WTC11 (cell line): Measurements from ENCODE around the gene CHST11. TPM values are rescaled to one million over a fixed set of nuclear protein-coding genes. Genes with fewer than 3 reads are reported as not detected.

Experiments
- ATAC-seq: fragments of 200-7000 bp; cut with Tn5 transposase; 2 replicates; pipeline ENCODE4 v1.10.0; 2021; ENCODE audit warnings: mild to moderate bottlenecking, moderate library complexity
- CTCF ChIA-PET: fragments of 300-600 bp; sonication (Branson Sonifier 250); formaldehyde crosslinking; loops from one replicate; lab custom pipeline; 2021; ENCODE audit warnings: antibody characterized with exemption; lab: Charles Lee
- POLR2A ChIA-PET: fragments of 350-600 bp; sonication (Branson Sonifier 250); formaldehyde crosslinking; loops from one replicate; lab custom pipeline; 2021; ENCODE audit warnings: antibody characterized with exemption; lab: Charles Lee
- DNase-seq: peaks from one replicate; pipeline ENCODE4 v3.0.0; 2021; ENCODE audit warnings: low spot score
- H3K27ac Mint-ChIP-seq: 2 replicates; pipeline ENCODE4 v1.8.0; 2021; ENCODE audit warnings: mixed read lengths
- H3K27me3 Mint-ChIP-seq: 2 replicates; pipeline ENCODE4 v1.8.0; 2021; ENCODE audit warnings: low read depth, mild to moderate bottlenecking, moderate library complexity, mixed read lengths
- H3K36me3 Mint-ChIP-seq: 2 replicates; pipeline ENCODE4 v1.8.0; 2021; ENCODE audit warnings: mixed read lengths
- H3K4me1 Mint-ChIP-seq: 2 replicates; pipeline ENCODE4 v1.8.0; 2022; ENCODE audit warnings: mixed read lengths
- H3K4me3 Mint-ChIP-seq: 2 replicates; pipeline ENCODE4 v1.8.0; 2021; ENCODE audit warnings: mild to moderate bottlenecking, moderate library complexity, mixed read lengths
- H3K9me3 Mint-ChIP-seq: 2 replicates; pipeline ENCODE4 v1.8.0; 2021; ENCODE audit warnings: mixed read lengths
- AR ChIP-seq: fragments of 250-450 bp; sonication (Bioruptor Pico); IDR thresholded peaks from 2 replicates; pipeline ENCODE4 v1.9.0; 2021; ENCODE audit warnings: mild to moderate bottlenecking
- CBFB ChIP-seq: sonication (generic); formaldehyde crosslinking; IDR thresholded peaks from 2 replicates; pipeline ENCODE4 v1.8.1; 2022; ENCODE audit warnings: mild to moderate bottlenecking, low read depth, missing genetic modification reagents
- E2F1 ChIP-seq: sonication (generic); formaldehyde crosslinking; IDR thresholded peaks from 2 replicates; pipeline ENCODE4 v1.8.0; 2022; ENCODE audit warnings: mild to moderate bottlenecking, missing genetic modification reagents
- FOXJ3 ChIP-seq: sonication (generic); formaldehyde crosslinking; IDR thresholded peaks from 2 replicates; pipeline ENCODE4 v1.9.0; 2021; ENCODE audit warnings: missing genetic modification reagents, mild to moderate bottlenecking, borderline replicate concordance
- FOXK1 ChIP-seq: sonication (generic); formaldehyde crosslinking; IDR thresholded peaks from 2 replicates; pipeline ENCODE4 v1.8.0; 2022; ENCODE audit warnings: mild to moderate bottlenecking, moderate library complexity, missing genetic modification reagents
- GABPB1 ChIP-seq: sonication (generic); formaldehyde crosslinking; IDR thresholded peaks from 2 replicates; pipeline ENCODE4 v1.8.1; 2023; ENCODE audit warnings: mild to moderate bottlenecking, missing genetic modification reagents
- IRF2 ChIP-seq: sonication (generic); formaldehyde crosslinking; IDR thresholded peaks from 2 replicates; pipeline ENCODE4 v1.8.0; 2022; ENCODE audit warnings: low read depth, missing genetic modification reagents, borderline replicate concordance
- JAZF1 ChIP-seq: fragments of 250-450 bp; sonication (Bioruptor Pico); IDR thresholded peaks from 2 replicates; pipeline ENCODE4 v1.9.0; 2021; ENCODE audit warnings: moderate library complexity, mild to moderate bottlenecking, inconsistent platforms
- MXD4 ChIP-seq: fragments of 250-450 bp; sonication (Bioruptor Pico); IDR thresholded peaks from 2 replicates; pipeline ENCODE4 v1.8.0; 2021; ENCODE audit warnings: mild to moderate bottlenecking, moderate library complexity, borderline replicate concordance
- NFE2L1 ChIP-seq: sonication (generic); formaldehyde crosslinking; IDR thresholded peaks from 2 replicates; pipeline ENCODE4 v1.8.1; 2023; ENCODE audit warnings: missing genetic modification reagents
- NFYB ChIP-seq: sonication (generic); formaldehyde crosslinking; conservative IDR thresholded peaks from 2 replicates; pipeline ENCODE4 v1.8.0; 2022; ENCODE audit warnings: low read depth, missing genetic modification reagents
- OVOL2 ChIP-seq: fragments of 250-450 bp; sonication (Bioruptor Pico); IDR thresholded peaks from 2 replicates; pipeline ENCODE4 v1.9.0; 2021; ENCODE audit warnings: mild to moderate bottlenecking, borderline replicate concordance
- PRRX2 ChIP-seq: fragments of 250-450 bp; sonication (Bioruptor Pico); IDR thresholded peaks from 2 replicates; pipeline ENCODE4 v1.8.0; 2021; ENCODE audit warnings: mild to moderate bottlenecking
- TEAD4 ChIP-seq: sonication (generic); formaldehyde crosslinking; IDR thresholded peaks from 2 replicates; pipeline ENCODE4 v1.8.0; 2022; ENCODE audit warnings: mild to moderate bottlenecking, missing genetic modification reagents
- USF2 ChIP-seq: sonication (generic); formaldehyde crosslinking; IDR thresholded peaks from 2 replicates; pipeline ENCODE4 v1.8.1; 2023; ENCODE audit warnings: mild to moderate bottlenecking, missing genetic modification reagents, moderate library complexity
- ZBTB21 ChIP-seq: sonication (generic); formaldehyde crosslinking; IDR thresholded peaks from 2 replicates; pipeline ENCODE4 v1.8.1; 2023; ENCODE audit warnings: mild to moderate bottlenecking, missing genetic modification reagents, borderline replicate concordance
- ZNF138 ChIP-seq: sonication (generic); formaldehyde crosslinking; conservative IDR thresholded peaks from 2 replicates; pipeline ENCODE4 v1.8.1; 2022; ENCODE audit warnings: mild to moderate bottlenecking, moderate library complexity, missing genetic modification reagents
- ZNF219 ChIP-seq: sonication (generic); formaldehyde crosslinking; IDR thresholded peaks from 2 replicates; pipeline ENCODE4 v1.8.0; 2023; ENCODE audit warnings: missing genetic modification reagents, mild to moderate bottlenecking, borderline replicate concordance
- ZNF263 ChIP-seq: sonication (generic); formaldehyde crosslinking; IDR thresholded peaks from 2 replicates; pipeline ENCODE4 v1.8.1; 2022; ENCODE audit warnings: low read depth, mild to moderate bottlenecking, moderate library complexity, missing genetic modification reagents
- ZNF396 ChIP-seq: fragments of 250-450 bp; sonication (Bioruptor Pico); IDR thresholded peaks from 2 replicates; pipeline ENCODE4 v1.8.0; 2021; ENCODE audit warnings: mild to moderate bottlenecking, moderate library complexity, borderline replicate concordance
- total RNA-seq: library from RNA; stranded (reverse); gene quantifications from 3 replicates; pipeline ENCODE4 v1.2.3, GENCODE V29; 2021
- TF ChIP-seq, protein P1 (sequence below): sonication (generic); formaldehyde crosslinking; IDR thresholded peaks from 2 replicates; pipeline ENCODE4 v1.8.1; 2022; ENCODE audit warnings: low read depth, missing genetic modification reagents, borderline replicate concordance
- TF ChIP-seq, protein P2 (sequence below): fragments of 250-450 bp; sonication (Bioruptor Pico); IDR thresholded peaks from 2 replicates; pipeline ENCODE4 v1.9.0; 2021; ENCODE audit warnings: moderate library complexity, mild to moderate bottlenecking, inconsistent platforms, borderline replicate concordance
- TF ChIP-seq, protein P3 (sequence below): sonication (generic); formaldehyde crosslinking; IDR thresholded peaks from 2 replicates; pipeline ENCODE4 v1.8.1; 2022; ENCODE audit warnings: mild to moderate bottlenecking, moderate library complexity, missing genetic modification reagents

CHST11 gene
- total RNA-seq, 1 experiment from 2014 or later: 24.2 TPM

DNA sequence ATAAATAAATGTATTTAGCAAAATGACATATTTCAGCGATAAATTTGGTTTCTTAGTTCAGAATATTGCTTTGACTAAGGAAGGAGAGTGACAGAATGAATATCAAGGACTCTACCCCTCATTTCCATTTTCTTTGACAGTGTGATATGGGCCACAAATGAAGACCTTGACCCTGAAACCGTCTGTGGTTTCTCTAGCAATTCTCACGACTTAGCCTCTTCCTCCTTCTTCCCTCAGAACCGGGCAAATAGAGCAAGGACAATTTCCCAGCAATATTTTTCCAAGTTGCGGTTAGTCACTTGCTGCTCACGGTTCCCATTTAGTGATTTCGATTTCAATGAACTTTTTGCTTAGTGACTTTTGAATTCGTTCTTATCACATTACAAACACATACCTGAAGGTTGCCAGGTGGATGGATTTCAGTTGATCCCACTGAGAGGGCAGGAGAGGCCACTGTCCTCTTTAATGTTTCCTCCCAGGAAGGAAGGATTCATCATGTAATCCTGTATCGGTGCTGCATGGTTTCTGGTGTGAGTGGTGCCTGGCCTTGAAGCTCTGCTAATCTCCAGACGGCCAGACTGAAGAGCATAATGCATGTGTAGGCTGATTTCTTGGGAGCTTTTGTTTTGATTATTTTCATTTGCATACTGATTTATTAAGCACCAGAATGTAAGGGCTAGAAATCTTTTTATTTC is 77.6 kb downstream of the CHST11 start:
- H3K36me3 Mint-ChIP-seq: peaks cover 4% of the 10 kb centered on the region; the same call in 1 of the 2 replicates
- H3K27me3 Mint-ChIP-seq: no peaks in the 10 kb centered on the region
- no peak for TF ChIP-seq IRF2 (CRISPR knock-in tag)
- TF ChIP-seq ZNF263 (CRISPR knock-in tag): no peak
- no peak for TF ChIP-seq AR (CRISPR knock-in tag)
- no peak for TF ChIP-seq TEAD4 (CRISPR knock-in tag)
- TF ChIP-seq FOXJ3 (CRISPR knock-in tag): no peak
- no peak for TF ChIP-seq NFYB
- TF ChIP-seq ZBTB21 (CRISPR knock-in tag): no peak
- no peak for TF ChIP-seq MXD4 (CRISPR knock-in tag)
- no peak for TF ChIP-seq JAZF1 (CRISPR knock-in tag)
- TF ChIP-seq GABPB1 (CRISPR knock-in tag): no peak
- no peak for TF ChIP-seq ZNF396 (CRISPR knock-in tag)
- no peak for TF ChIP-seq PRRX2 (CRISPR knock-in tag)
- TF ChIP-seq NFE2L1 (CRISPR knock-in tag): no peak
- TF ChIP-seq, protein P1, sequence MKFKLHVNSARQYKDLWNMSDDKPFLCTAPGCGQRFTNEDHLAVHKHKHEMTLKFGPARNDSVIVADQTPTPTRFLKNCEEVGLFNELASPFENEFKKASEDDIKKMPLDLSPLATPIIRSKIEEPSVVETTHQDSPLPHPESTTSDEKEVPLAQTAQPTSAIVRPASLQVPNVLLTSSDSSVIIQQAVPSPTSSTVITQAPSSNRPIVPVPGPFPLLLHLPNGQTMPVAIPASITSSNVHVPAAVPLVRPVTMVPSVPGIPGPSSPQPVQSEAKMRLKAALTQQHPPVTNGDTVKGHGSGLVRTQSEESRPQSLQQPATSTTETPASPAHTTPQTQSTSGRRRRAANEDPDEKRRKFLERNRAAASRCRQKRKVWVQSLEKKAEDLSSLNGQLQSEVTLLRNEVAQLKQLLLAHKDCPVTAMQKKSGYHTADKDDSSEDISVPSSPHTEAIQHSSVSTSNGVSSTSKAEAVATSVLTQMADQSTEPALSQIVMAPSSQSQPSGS (CRISPR knock-in tag): no peak
- TF ChIP-seq E2F1 (CRISPR knock-in tag): no peak
- TF ChIP-seq, protein P2, sequence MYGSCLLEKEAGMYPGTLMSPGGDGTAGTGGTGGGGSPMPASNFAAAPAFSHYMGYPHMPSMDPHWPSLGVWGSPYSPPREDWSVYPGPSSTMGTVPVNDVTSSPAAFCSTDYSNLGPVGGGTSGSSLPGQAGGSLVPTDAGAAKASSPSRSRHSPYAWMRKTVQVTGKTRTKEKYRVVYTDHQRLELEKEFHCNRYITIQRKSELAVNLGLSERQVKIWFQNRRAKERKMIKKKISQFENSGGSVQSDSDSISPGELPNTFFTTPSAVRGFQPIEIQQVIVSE (CRISPR knock-in tag): no peak
- ChIA-PET POLR2A (no interaction called here), CTCF (interaction anchor here (1.1 to 1.4 kb wide), 2 partner anchors 11 to 152 kb away, joined by 3 to 9 read pairs; no protein-coding TSS in a partner anchor)
- DNase-seq (no peak), ATAC-seq (peak; percentile 55)
- H3K9me3 Mint-ChIP-seq: peaks cover 5% of the 10 kb centered on the region
- H3K27ac Mint-ChIP-seq: peak overlapping the region; percentile 73
- H3K4me3 Mint-ChIP-seq: no peak overlapping the region; the same call in 1 of the 2 replicates
- H3K4me1 Mint-ChIP-seq: peaks cover 29% of the 10 kb centered on the region

GRCh38 chr12:104534857-104535248 is 78.1 kb downstream of the CHST11 start:
- 0 out of 2 replicates have a peak overlapping the region, but pooled peaks have one; percentile 19 for H3K4me3 Mint-ChIP-seq
- no peaks in the 10 kb centered on the region for H3K27me3 Mint-ChIP-seq
- POLR2A ChIA-PET: no interaction called here
- H3K36me3 Mint-ChIP-seq: no peaks in the 10 kb centered on the region
- CTCF ChIA-PET: interaction anchor here (1.1 to 1.4 kb wide), 2 partner anchors 11 to 153 kb away, joined by 3 to 9 read pairs; no protein-coding TSS in a partner anchor
- ATAC-seq (no peak), DNase-seq (no peak)
- H3K27ac Mint-ChIP-seq: peak overlapping the region; percentile 75
- peaks cover 25% of the 10 kb centered on the region for H3K4me1 Mint-ChIP-seq
- no peaks in the 10 kb centered on the region for H3K9me3 Mint-ChIP-seq
- no peak for TF ChIP-seq ZNF219
- TF ChIP-seq AR (CRISPR knock-in tag): no peak
- no peak for TF ChIP-seq ZBTB21 (CRISPR knock-in tag)
- no peak for TF ChIP-seq TEAD4 (CRISPR knock-in tag)
- TF ChIP-seq ZNF138 (CRISPR knock-in tag): no peak
- TF ChIP-seq IRF2 (CRISPR knock-in tag): no peak
- no peak for TF ChIP-seq FOXK1 (CRISPR knock-in tag)
- TF ChIP-seq, protein P3, sequence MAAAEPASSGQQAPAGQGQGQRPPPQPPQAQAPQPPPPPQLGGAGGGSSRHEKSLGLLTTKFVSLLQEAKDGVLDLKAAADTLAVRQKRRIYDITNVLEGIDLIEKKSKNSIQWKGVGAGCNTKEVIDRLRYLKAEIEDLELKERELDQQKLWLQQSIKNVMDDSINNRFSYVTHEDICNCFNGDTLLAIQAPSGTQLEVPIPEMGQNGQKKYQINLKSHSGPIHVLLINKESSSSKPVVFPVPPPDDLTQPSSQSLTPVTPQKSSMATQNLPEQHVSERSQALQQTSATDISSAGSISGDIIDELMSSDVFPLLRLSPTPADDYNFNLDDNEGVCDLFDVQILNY (CRISPR knock-in tag): no peak
- TF ChIP-seq OVOL2 (CRISPR knock-in tag): no peak
- TF ChIP-seq CBFB (CRISPR knock-in tag): no peak
- no peak for TF ChIP-seq USF2 (CRISPR knock-in tag)
